EH (cell line): ENCODE data around the gene GTF3A.

Source experiments
- DNase-seq: peaks from one replicate; pipeline ENCODE4 v3.0.0-alpha.2; 2015; ENCODE audit warnings: low read depth

Gene GTF3A

GRCh38 chr13:27448308-27448707 lies 23.9 kb downstream of the GTF3A start:
- DNase-seq, result no peak

DNA sequence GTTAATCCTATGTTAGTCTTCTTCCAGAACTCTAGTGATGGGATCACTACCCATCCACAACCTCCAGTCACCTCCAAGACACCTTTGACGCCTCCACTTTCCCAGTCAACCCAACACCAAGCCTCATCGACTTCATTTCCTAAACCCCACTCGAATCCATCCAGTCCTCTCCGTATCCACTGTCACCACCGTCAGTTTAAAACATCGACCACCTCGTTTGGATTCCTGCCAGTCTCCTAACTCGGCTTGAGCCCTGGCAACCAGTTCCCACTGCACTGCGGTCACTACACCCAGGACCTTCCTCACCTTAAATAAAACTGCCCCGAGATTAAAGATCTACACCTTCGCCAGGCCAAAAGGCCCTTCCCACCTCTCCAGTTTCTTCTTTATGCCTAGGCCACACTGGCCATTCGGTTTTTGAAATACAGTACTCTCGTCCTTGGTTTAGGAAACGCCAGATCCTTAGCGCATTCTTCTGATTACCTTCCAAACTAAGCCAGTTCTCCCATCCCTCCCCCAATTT lies 24.7 kb downstream of the GTF3A start:
- no peak for DNase-seq

GRCh38 chr13:27449936-27450828 lies 25.8 kb downstream of the GTF3A start, which contains the start of gene MTIF3:
TSS of gene MTIF3 (minus strand) at chr13:27450564. CDS start at chr13:27440448, 10,116 bp downstream.
- peak; percentile 88 for DNase-seq

DNA sequence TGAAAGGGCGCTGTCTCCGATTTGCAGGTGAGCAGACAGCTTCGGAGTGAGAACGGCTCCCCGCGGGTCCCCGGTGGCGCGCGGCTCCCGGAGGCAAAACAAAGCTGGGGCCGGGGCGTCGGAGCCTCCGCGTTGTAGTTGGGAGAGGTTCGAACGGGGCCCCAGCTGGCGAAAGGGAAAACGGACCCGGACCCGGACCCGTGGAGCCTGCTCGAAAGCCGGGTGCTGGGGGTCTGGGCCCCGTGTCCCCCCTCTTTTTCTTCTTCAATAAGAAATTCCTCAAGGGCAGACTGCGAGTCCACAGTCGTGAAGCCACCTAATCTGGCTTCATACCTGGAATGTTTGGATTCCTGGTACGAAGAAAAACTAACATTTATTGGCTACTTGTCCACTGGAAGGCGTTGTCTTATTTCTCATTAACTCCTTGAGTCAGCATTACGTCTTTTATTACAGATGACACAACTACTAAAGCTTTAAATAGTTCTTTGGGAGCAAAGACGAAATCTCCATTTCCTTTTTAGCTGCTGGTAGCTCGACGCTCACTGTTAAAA lies 26.6 kb downstream of the GTF3A start:
- peak; percentile 62 for DNase-seq

DNA sequence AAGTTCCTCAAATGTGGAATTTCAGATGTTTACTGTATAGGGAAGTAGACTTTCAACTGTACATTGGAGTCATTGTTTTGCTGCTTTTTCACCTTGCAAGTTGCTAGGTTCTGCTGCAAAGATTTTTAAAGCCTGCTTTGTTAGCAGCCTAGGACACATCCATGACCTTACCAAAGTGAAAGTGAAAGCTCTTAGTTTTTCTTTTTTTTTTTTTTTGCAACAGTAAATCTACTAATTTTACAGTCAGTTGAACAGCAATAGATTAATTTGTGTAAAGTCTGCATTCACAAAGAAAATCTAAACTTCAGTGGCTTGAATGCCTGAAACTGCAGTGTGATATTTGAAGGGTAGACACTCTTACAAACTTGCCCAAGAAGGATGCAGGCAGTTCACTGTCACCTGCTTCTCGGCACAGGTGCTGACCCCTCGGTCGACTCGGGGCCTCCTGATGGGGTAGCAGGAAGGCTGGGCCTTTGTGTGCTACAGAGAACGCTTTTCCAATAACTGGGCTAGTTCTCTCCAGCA lies 31.0 kb downstream of the GTF3A start:
- no peak for DNase-seq

DNA sequence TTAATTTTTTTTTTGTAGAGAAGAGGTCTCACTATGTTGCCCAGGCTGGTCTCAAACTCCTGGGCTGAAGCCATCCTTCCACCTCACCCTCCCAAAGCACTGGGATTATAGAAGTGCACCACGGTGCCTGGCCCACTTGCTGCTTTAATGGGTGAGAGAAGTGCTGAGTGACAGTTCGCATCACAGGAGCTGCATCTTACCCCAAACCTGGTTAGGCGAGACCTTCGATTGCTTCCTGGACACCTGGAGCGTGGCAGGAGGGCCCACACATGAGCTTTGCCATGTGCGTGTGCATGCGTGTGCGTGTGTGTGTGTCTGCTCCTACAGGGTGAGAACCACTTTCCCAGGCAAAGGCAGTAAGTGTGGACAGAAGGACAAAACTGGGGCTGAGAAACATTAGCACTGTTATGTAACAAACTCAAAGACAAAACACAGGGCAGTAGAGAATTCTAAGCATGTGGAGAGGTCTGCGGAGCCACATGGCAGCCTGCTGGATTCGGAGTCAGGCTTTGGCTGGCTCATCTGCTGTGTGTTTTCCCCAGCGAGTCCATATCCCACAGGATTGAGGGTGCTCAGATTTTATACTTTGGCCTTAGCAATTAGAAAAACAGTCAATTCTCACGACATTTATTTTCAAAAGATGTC lies 37.6 kb downstream of the GTF3A start:
- no peak for DNase-seq

DNA sequence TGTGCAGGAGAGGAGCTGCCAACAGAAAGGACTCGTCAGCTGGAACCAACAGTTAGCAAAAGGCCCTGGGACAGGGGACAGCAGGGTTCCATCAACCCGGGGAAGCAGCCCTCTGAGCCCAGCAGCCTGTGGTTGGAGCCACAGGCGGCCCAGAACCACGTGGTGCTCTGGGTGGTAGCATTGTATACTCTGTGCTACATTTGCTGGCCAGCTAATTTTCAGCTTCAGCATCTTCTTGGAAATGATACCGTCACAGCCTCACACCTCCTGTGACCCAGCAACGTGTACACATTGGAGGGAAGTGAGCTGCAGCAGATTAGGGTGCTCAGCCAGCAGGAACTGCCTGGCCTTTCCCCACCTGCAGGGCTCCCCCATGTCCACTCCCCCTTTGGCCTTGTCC lies 39.1 kb downstream of the GTF3A start:
- no peak for DNase-seq

DNA sequence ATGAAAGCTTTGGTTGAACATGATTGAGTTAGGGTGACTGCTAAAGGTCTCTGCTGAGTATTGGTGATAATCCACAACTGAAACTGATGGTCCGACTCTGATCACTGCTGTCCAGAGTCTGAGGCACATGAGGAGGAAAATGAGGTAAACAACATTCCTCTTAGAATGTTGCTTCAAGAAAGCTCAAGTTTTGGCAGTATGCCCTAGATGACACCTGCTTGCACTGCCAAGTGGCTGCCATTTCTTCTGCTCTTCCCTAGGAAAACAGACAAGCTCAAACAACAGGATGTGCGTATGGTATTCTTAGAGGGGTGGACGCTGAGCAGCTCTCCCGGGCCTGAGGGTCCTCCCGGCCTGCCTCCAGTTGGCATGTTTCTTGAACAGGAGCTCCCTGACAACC lies 41.2 kb downstream of the GTF3A start:
- DNase-seq, result no peak

DNA sequence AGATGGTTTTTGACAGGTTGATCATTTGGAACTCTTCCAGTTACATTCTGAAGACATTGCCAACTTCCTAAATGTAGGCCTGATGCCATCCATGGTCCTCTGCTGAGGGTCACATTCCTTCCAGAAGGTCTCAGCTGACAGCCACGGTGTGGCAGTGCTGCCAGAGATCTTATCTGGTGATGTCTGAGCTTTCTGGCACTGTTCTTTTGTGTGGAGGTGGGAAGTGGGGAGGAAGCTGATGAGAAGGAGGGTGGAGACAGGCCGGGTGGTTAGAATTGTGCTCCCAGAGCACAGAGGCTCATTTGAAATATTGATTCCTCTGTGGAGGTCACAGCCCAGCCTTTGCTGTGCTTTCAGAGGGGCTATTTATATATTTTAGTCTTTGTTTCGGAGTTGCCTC lies 42.1 kb downstream of the GTF3A start:
- no peak for DNase-seq

- DNase-seq, result no peak
These were observed 45.8 kb downstream of the GTF3A start for GRCh38 chr13:27470075-27470820.

- no peak for DNase-seq
These were observed 48.0 kb downstream of the GTF3A start for GRCh38 chr13:27472441-27472840.

GRCh38 chr13:27472941-27473340 lies 48.5 kb downstream of the GTF3A start:
- DNase-seq, result no peak

DNA sequence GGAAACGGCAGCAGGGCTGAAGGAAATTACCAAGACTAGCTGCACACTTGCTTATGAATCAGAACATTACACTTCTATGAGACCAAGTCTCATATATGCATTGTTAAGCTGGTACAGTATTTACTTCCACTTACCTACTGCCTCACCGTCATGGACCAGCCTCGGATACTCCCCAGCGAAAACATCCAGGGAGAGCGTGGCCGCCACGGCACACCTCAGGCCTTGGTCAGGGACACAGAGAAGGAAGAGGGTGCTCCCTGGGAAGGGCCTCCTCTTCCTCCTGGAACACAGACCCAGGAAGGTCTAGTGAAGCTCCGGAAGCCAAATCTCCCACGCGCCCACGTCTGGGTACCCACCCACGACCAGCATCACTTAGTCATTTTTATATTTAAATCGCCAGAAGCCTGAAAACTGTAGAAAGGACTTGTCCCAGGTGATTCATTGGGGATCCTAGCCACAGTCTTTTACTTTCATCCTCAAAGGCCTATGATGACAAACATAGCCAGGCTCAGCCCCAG lies 50.4 kb downstream of the GTF3A start:
- DNase-seq, result no peak

DNA sequence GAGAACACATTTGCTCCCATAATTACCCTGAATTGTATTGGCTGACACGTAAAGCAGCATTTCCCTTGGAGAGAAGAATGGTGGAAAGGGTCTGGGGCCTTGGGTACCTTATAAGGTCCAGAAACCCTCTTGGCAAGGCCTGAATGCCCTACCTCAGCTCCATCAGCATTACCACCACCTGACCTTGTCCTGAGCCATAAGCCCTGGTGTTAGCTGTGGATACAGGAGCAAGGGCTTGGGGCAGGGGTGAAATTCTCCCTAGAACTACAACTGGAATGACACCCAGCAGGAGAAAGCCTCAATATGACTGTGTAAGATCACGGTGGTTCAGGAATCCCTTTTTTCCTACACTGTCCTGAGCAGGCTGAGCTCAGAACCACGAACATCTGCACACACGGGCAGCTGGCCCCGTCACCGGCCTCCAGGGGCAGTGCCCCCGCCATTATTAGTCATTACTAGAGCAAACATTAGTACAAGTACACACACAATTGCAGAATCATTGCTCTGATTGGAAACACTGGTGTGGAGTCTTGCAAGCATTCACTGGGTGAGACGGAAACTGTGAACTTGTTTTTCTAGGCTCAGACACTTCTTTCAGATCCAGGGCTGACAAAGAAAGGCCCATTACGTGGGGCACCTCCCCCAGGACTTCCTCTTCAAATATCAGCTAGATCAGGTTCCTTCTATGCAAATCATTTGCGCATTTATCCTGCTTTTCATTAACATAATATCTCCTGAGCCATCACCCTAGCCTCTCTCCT lies 52.7 kb downstream of the GTF3A start:
- DNase-seq, result peak; percentile 11

DNA sequence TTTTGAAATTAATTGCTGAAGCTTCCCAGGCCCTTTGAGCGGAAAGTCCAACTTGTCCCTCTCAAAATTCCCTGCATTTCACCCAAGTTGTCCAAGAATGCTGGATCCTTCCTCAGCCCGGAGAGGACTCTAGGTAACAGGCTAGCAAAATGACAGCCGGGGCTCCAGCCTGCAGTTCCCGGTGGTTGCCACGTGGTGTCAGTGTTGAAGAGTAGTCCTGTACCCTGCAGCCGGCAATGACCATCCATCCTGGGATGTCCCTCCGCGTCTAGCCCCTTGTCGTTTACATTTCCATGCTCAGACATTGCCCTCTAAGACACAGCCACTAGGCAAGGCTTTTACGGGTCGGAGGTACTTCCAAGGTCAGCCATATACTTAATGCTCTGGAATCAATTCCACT lies 57.3 kb downstream of the GTF3A start:
- DNase-seq, result peak; percentile 32

GRCh38 chr13:27482983-27483382 lies 58.6 kb downstream of the GTF3A start:
- no peak for DNase-seq

- no peak for DNase-seq
These were observed 59.0 kb downstream of the GTF3A start for GRCh38 chr13:27483421-27483820.
